ENCODE measurements around the gene NEXMIF.
"Not testable (repeated sequence)": the region's sequence is repeated elsewhere in the genome, so short reads cannot be mapped to it uniquely, and the experiment has no call there.

NEXMIF gene

GRCh38 chrX:74925225-74926088, at the start of gene NEXMIF:
TSS of gene NEXMIF (minus strand) at chrX:74925452.
- no peak within 1 kb of the TSS for H3K4me3 ChIP-seq (ENCODE audit: low read length)
- no peaks in the 10 kb centered on the region for H3K36me3 ChIP-seq (ENCODE audit: control insufficient read depth, insufficient read depth, low read length)
- H3K9ac ChIP-seq (ENCODE audit: low read length) = no peak within 1 kb of the TSS
- H3K4me1 ChIP-seq (ENCODE audit: control insufficient read depth, insufficient read depth, low read length) = no peaks in the 10 kb centered on the region
- no peaks in the 10 kb centered on the region for H3K27me3 ChIP-seq (ENCODE audit: control insufficient read depth, insufficient read depth, low read length)
- H3K9me3 ChIP-seq (ENCODE audit: control insufficient read depth, low read length) = no peaks in the 10 kb centered on the region

- not testable (repeated sequence) for H3K4me1 ChIP-seq (ENCODE audit: control insufficient read depth, insufficient read depth, low read length); H3K9me3 ChIP-seq (ENCODE audit: control insufficient read depth, low read length); H3K27me3 ChIP-seq (ENCODE audit: control insufficient read depth, insufficient read depth, low read length); H3K36me3 ChIP-seq (ENCODE audit: control insufficient read depth, insufficient read depth, low read length); H3K4me3 ChIP-seq (ENCODE audit: low read length); H3K9ac ChIP-seq (ENCODE audit: low read length)
Measured at GRCh38 chrX:74961962-74962361, 36.7 kb upstream of the NEXMIF start.

GRCh38 chrX:74949717-74950116, 24.5 kb upstream of the NEXMIF start:
- Histone ChIP-seq H3K4me3 (ENCODE audit: low read length) (no peak overlapping the region), H3K36me3 (ENCODE audit: control insufficient read depth, insufficient read depth, low read length) (no peaks in the 10 kb centered on the region), H3K9me3 (ENCODE audit: control insufficient read depth, low read length) (no peaks in the 10 kb centered on the region)

GRCh38 chrX:74940414-74940813, 15.2 kb upstream of the NEXMIF start:
- H3K36me3 ChIP-seq (ENCODE audit: control insufficient read depth, insufficient read depth, low read length) = no peaks in the 10 kb centered on the region
- H3K9me3 ChIP-seq (ENCODE audit: control insufficient read depth, low read length) = no peaks in the 10 kb centered on the region
- no peak overlapping the region for H3K4me3 ChIP-seq (ENCODE audit: low read length)
- H3K9ac ChIP-seq (ENCODE audit: low read length) = no peak overlapping the region
- H3K27me3 ChIP-seq (ENCODE audit: control insufficient read depth, insufficient read depth, low read length) = no peaks in the 10 kb centered on the region
- no peaks in the 10 kb centered on the region for H3K4me1 ChIP-seq (ENCODE audit: control insufficient read depth, insufficient read depth, low read length)

More at GRCh38 chrX:74949717-74950116, 24.5 kb upstream of the NEXMIF start:
- H3K27me3 ChIP-seq (ENCODE audit: control insufficient read depth, insufficient read depth, low read length) = no peaks in the 10 kb centered on the region
- H3K4me1 ChIP-seq (ENCODE audit: control insufficient read depth, insufficient read depth, low read length) = no peaks in the 10 kb centered on the region
- H3K9ac ChIP-seq (ENCODE audit: low read length) = no peak overlapping the region

DNA sequence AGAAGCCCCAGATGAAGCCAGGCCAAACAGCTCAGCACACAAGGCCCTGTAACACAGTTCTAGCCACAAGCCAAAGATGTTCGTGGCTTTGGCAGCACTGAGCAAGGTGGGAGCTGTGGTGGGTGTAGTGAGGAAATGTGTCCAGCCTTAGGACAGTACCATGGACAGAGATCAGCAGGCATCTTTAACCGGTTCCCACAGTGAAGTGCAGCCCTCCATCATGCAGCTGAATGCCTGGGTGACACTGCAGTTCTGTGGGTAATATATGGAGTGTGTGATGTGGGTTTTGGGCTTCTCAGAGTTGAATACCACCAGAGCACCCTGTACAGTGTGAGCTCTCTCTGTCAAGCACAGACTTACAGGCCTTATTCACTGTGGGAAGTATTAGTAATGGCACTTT, 6.0 kb upstream of the NEXMIF start:
- no peak overlapping the region for H3K4me3 ChIP-seq (ENCODE audit: low read length)
- H3K4me1 ChIP-seq (ENCODE audit: control insufficient read depth, insufficient read depth, low read length) = no peaks in the 10 kb centered on the region
- H3K9me3 ChIP-seq (ENCODE audit: control insufficient read depth, low read length) = no peaks in the 10 kb centered on the region
- no peaks in the 10 kb centered on the region for H3K27me3 ChIP-seq (ENCODE audit: control insufficient read depth, insufficient read depth, low read length)
- no peaks in the 10 kb centered on the region for H3K36me3 ChIP-seq (ENCODE audit: control insufficient read depth, insufficient read depth, low read length)
- H3K9ac ChIP-seq (ENCODE audit: low read length) = no peak overlapping the region

DNA sequence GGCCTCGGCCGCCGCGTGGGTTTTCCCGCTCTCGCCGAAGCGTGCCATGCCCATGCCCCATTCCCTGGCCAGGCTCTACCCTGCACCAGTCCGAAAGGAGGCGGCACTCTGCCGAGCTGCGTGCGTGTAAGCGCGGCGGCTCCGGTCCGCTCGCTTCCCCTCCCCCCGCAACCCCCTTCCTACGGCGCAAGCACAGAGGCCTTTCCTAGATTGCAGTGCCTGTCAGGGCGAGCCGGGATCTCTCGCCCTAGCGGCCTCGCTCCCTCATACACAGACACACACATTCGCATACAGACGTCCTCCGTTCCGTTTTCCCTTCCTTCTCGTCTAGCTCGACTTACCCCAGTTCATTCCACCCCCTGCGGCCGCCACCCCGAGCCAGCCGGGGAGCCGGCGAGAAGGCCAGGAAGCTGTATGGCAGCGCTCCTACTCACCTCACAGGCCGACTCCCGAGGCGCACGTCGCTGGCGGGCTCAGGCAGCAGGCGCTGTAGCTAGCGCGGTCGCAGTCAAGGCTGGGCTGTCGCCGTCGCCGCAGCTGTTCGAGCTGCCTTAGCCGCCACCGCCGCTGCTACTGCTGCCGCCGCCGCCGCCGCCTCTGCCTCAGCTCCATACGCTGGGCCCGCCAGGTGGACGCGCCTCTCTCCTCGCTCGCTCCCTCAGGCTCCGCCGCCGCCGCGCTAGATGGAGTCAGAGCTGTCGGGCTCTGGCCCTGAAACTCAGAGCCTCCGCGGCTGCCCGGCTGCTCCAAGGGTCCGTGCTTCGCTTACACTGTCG, 615 bp downstream of the NEXMIF start:
- Histone ChIP-seq H3K4me1 (ENCODE audit: control insufficient read depth, insufficient read depth, low read length) (no peaks in the 10 kb centered on the region), H3K4me3 (ENCODE audit: low read length) (no peak overlapping the region), H3K9ac (ENCODE audit: low read length) (no peak overlapping the region), H3K9me3 (ENCODE audit: control insufficient read depth, low read length) (no peaks in the 10 kb centered on the region), H3K36me3 (ENCODE audit: control insufficient read depth, insufficient read depth, low read length) (no peaks in the 10 kb centered on the region), H3K27me3 (ENCODE audit: control insufficient read depth, insufficient read depth, low read length) (no peaks in the 10 kb centered on the region)

- H3K9ac ChIP-seq (ENCODE audit: low read length) = no peak overlapping the region
- H3K27me3 ChIP-seq (ENCODE audit: control insufficient read depth, insufficient read depth, low read length) = no peaks in the 10 kb centered on the region
Measured at GRCh38 chrX:74923942-74924448, 1.3 kb downstream of the NEXMIF start.

DNA sequence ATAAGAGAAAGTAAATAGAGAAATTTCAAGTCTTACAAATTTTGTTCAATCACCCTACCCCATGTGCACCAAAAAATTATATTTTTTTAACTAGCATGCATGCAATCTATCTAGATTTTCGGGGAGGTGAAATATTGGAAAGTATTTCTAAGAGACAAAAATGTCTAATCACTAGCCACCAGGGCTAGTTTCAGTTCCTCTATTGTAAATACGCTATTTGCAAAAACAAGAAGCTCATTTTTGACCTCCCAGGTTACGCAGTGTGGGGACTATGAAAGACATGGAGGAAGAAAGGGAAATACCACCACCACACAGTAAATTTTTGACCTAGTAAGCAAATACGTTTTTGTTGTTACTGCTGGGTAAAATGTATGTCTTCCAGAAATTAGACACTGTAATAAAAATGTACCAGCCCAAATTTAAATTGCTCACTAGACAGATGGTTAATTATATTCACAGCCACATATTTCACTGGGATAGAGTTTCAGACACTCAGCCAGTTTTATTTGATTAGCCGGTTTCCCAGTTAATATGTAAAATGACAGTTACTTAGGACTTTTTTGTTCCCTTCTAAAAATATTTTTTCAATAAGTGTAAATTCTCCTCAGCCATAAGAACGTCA, 2.2 kb downstream of the NEXMIF start:
- H3K4me3 ChIP-seq (ENCODE audit: low read length) = no peak overlapping the region
- no peaks in the 10 kb centered on the region for H3K36me3 ChIP-seq (ENCODE audit: control insufficient read depth, insufficient read depth, low read length)
- H3K27me3 ChIP-seq (ENCODE audit: control insufficient read depth, insufficient read depth, low read length) = no peaks in the 10 kb centered on the region
- no peaks in the 10 kb centered on the region for H3K9me3 ChIP-seq (ENCODE audit: control insufficient read depth, low read length)
- H3K4me1 ChIP-seq (ENCODE audit: control insufficient read depth, insufficient read depth, low read length) = no peaks in the 10 kb centered on the region
- no peak overlapping the region for H3K9ac ChIP-seq (ENCODE audit: low read length)

More at GRCh38 chrX:74923942-74924448, 1.3 kb downstream of the NEXMIF start:
- Histone ChIP-seq H3K9me3 (ENCODE audit: control insufficient read depth, low read length) (no peaks in the 10 kb centered on the region), H3K4me3 (ENCODE audit: low read length) (no peak overlapping the region), H3K4me1 (ENCODE audit: control insufficient read depth, insufficient read depth, low read length) (no peaks in the 10 kb centered on the region), H3K36me3 (ENCODE audit: control insufficient read depth, insufficient read depth, low read length) (no peaks in the 10 kb centered on the region)

DNA sequence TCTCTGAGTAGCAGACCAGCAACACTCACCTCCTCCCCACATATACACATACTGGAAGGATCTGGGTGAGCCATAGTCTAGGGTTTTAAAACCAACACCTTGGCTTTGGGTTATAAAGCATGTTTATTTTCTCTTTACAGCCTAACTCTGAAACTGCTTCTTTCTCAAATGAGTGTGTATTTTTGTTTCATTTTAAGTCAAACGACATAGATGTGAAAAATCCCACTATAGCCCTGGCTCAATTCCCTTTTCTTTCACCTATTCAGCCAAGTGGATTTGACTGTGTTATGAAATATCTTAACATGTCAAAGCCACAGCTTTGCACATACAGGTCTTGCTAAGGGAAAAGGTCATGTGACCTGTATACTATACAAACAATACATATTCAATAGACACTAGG, 13.8 kb downstream of the NEXMIF start:
- H3K4me1 ChIP-seq (ENCODE audit: control insufficient read depth, insufficient read depth, low read length) = no peaks in the 10 kb centered on the region
- no peaks in the 10 kb centered on the region for H3K27me3 ChIP-seq (ENCODE audit: control insufficient read depth, insufficient read depth, low read length)
- H3K9me3 ChIP-seq (ENCODE audit: control insufficient read depth, low read length) = no peaks in the 10 kb centered on the region
- H3K9ac ChIP-seq (ENCODE audit: low read length) = no peak overlapping the region
- H3K36me3 ChIP-seq (ENCODE audit: control insufficient read depth, insufficient read depth, low read length) = no peaks in the 10 kb centered on the region
- H3K4me3 ChIP-seq (ENCODE audit: low read length) = no peak overlapping the region

DNA sequence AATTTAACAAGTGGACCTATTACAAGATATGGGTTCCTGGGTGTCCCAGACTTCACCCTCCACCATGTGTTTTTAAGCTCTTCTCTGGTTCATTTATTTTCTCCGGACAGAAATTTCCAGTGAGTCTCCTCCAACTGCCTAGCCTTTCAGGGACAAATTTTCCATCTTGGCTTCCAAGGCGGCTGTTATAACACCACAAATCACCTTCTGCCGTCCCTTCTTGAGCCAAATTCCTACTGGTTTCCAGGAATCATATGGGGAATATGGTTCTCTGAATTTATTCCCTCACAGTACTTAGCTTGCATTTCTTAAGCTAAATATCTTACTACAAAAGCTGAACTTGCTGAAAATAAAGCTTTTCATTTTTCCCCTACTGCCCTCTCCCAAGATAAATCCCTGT, 18.8 kb downstream of the NEXMIF start:
- Histone ChIP-seq H3K36me3 (ENCODE audit: control insufficient read depth, insufficient read depth, low read length) (no peaks in the 10 kb centered on the region), H3K27me3 (ENCODE audit: control insufficient read depth, insufficient read depth, low read length) (no peaks in the 10 kb centered on the region), H3K4me1 (ENCODE audit: control insufficient read depth, insufficient read depth, low read length) (no peaks in the 10 kb centered on the region), H3K9ac (ENCODE audit: low read length) (no peak overlapping the region), H3K4me3 (ENCODE audit: low read length) (no peak overlapping the region), H3K9me3 (ENCODE audit: control insufficient read depth, low read length) (no peaks in the 10 kb centered on the region)

DNA sequence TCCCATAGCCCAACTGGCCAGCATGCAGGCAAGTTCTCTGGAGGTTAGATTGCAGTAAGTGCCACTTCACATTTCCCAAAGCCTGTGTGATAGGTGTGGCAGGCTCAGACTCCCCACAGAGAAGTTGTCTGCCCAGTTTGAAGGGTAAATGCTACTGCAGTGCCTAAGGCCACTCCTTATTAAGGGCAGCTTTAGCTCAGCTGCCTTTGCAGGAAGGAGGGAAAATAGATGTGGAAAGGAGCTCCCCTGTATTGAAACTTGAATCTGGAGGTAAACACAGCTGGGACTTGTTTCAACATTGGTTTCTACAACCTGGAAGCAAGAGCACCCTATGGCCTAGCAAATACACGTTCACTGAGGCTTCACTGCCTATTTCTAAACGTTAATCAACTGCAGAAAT, 22.4 kb downstream of the NEXMIF start:
- H3K4me1 ChIP-seq (ENCODE audit: control insufficient read depth, insufficient read depth, low read length) = no peaks in the 10 kb centered on the region
- no peaks in the 10 kb centered on the region for H3K27me3 ChIP-seq (ENCODE audit: control insufficient read depth, insufficient read depth, low read length)
- H3K9me3 ChIP-seq (ENCODE audit: control insufficient read depth, low read length) = no peaks in the 10 kb centered on the region
- no peaks in the 10 kb centered on the region for H3K36me3 ChIP-seq (ENCODE audit: control insufficient read depth, insufficient read depth, low read length)
- H3K4me3 ChIP-seq (ENCODE audit: low read length) = no peak overlapping the region
- H3K9ac ChIP-seq (ENCODE audit: low read length) = no peak overlapping the region

DNA sequence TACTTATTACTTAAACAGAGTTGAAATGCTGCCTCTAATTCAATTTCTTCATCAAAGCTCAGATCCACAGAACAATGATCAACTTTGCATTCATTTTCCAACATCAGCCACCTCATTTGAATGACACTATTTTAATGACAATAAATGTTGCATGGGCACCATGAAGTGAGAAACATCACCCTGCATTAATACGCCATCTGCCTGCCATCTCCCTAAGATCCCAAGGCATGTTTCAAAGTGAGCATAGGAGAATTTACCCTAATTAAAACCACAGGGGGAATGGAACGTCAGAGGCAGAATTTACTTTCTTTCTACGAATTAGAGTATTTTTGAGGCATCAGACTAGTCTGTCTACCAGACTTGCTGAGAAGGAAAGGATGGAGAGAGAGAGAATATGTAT, 32.7 kb downstream of the NEXMIF start:
- Histone ChIP-seq H3K27me3 (ENCODE audit: control insufficient read depth, insufficient read depth, low read length) (no peaks in the 10 kb centered on the region), H3K9me3 (ENCODE audit: control insufficient read depth, low read length) (no peaks in the 10 kb centered on the region), H3K9ac (ENCODE audit: low read length) (no peak overlapping the region), H3K4me3 (ENCODE audit: low read length) (no peak overlapping the region), H3K36me3 (ENCODE audit: control insufficient read depth, insufficient read depth, low read length) (no peaks in the 10 kb centered on the region), H3K4me1 (ENCODE audit: control insufficient read depth, insufficient read depth, low read length) (no peaks in the 10 kb centered on the region)

Measured in mucosa of stomach (tissue), 1 donor.